Sigmoid colon (tissue), 7 donors: Measurements from ENCODE around the gene SPOCK1. TPM values are rescaled to one million over a fixed set of nuclear protein-coding genes. Genes with fewer than 3 reads are reported as not detected.

Experiments used
- DNase-seq: peaks from one replicate; pipeline ENCODE4 v3.0.0-alpha.2; 2019
- H3K27ac ChIP-seq, 4 donors: fragments of 200-600 bp; sonication (generic); one replicate each; pipeline ENCODE4 v1.5.1; 2016 to 2019; ENCODE audit warnings: mild to moderate bottlenecking in 1 of 4
- H3K27me3 ChIP-seq, 3 donors: fragments of 200-600 bp; sonication (generic); one replicate each; pipeline ENCODE4 v1.5.1; 2019; ENCODE audit warnings: mild to moderate bottlenecking in 1 of 3
- H3K36me3 ChIP-seq, 4 donors: fragments of 200-600 bp; sonication (generic); one replicate each; pipeline ENCODE4 v1.5.1; 2016 to 2019
- H3K4me1 ChIP-seq, 4 donors: fragments of 200-600 bp; sonication (generic); one replicate each; pipeline ENCODE4 v1.5.1; 2017 to 2019
- H3K4me3 ChIP-seq, 4 donors: fragments of 200-600 bp; sonication (generic); one replicate each; pipeline ENCODE4 v1.5.1; 2017 to 2019; ENCODE audit warnings: mild to moderate bottlenecking in 2 of 4, moderate library complexity in 1 of 4
- H3K9me3 ChIP-seq, 4 donors: fragments of 200-600 bp in 3 of 4; sonication (generic) in 3 of 4; one replicate each; pipeline versions ENCODE4 v1.5.1 to v1.6.1; 2013 to 2019
- EP300 ChIP-seq, 4 donors: sonication (generic); formaldehyde crosslinking; IDR thresholded peaks; one replicate each; pipeline ENCODE4 v1.6.1; 2017; ENCODE audit warnings: antibody characterized with exemption in 4 of 4
- POLR2A ChIP-seq, 2 donors: fragments of 450-650 bp; IDR thresholded peaks; one replicate each; pipeline ENCODE4 v1.6.1; 2016; ENCODE audit warnings: antibody characterized with exemption in 2 of 2, mild to moderate bottlenecking in 2 of 2, moderate library complexity in 2 of 2
- POLR2AphosphoS5 ChIP-seq, 4 donors: sonication (generic); formaldehyde crosslinking; IDR thresholded peaks; one replicate each; pipeline ENCODE4 v1.6.1; 2017; ENCODE audit warnings: antibody characterized with exemption in 4 of 4
- WGBS, 2 donors: extraction: QIAGEN DNeasy Blood & Tissue Kit; methylation state at CpG; one replicate each; pipeline ENCODE4 v1.1.7; 2013; 5-methylcytosine and 5-hydroxymethylcytosine counted together
- intact Hi-C: fragments of 100-400 bp; cut with DNase I; formaldehyde crosslinking; loops from one replicate; pipeline ENCODE4 v1.15.1; 2023
- polyA plus RNA-seq, 3 donors: library from polyadenylated mRNA; stranded (reverse); fragments of 200-250 nt; gene quantifications; one replicate each; pipeline ENCODE4 v1.2.3, GENCODE V29; 2013
- total RNA-seq, 4 donors: library from RNA; depleted of rRNA; stranded (reverse); fragments of >200 nt; gene quantifications; one replicate each; pipeline ENCODE4 v1.1.0, GENCODE V29; 2016
- TF ChIP-seq, protein P1 (sequence below), 4 experiments: fragments of 450-650 bp in 3 of 4; fragments of 200-600 bp in 1 of 4; IDR thresholded peaks; one replicate each; pipeline ENCODE4 v1.5.1; 2016 to 2019; ENCODE audit warnings: antibody characterized with exemption in 4 of 4, mild to moderate bottlenecking in 3 of 4, moderate library complexity in 2 of 4
- donor health status: healthy with polysubstance abuse.
- donor health status: Bipolar disorder and iron deficiency.
- donor health status: healthy.

Gene SPOCK1
- total and polyA plus RNA-seq, 7 donors = 2.4 to 104 (median 33.4) TPM

GRCh38 chr5:137174196-137174595 lies 324.9 kb downstream of the SPOCK1 start:
- Histone ChIP-seq H3K9me3 (no peaks in the 10 kb centered on the region), H3K36me3 (no peaks in the 10 kb centered on the region), H3K27me3 (no peaks in the 10 kb centered on the region), H3K4me1 (no peaks in the 10 kb centered on the region), H3K27ac (no peak overlapping the region), H3K4me3 (no peak overlapping the region)
- TF ChIP-seq EP300 (IDR thresholded peaks at IDR 0.05) = no peak
- TF ChIP-seq POLR2AphosphoS5 (IDR thresholded peaks at IDR 0.05) = no peak
- TF ChIP-seq, protein P1, sequence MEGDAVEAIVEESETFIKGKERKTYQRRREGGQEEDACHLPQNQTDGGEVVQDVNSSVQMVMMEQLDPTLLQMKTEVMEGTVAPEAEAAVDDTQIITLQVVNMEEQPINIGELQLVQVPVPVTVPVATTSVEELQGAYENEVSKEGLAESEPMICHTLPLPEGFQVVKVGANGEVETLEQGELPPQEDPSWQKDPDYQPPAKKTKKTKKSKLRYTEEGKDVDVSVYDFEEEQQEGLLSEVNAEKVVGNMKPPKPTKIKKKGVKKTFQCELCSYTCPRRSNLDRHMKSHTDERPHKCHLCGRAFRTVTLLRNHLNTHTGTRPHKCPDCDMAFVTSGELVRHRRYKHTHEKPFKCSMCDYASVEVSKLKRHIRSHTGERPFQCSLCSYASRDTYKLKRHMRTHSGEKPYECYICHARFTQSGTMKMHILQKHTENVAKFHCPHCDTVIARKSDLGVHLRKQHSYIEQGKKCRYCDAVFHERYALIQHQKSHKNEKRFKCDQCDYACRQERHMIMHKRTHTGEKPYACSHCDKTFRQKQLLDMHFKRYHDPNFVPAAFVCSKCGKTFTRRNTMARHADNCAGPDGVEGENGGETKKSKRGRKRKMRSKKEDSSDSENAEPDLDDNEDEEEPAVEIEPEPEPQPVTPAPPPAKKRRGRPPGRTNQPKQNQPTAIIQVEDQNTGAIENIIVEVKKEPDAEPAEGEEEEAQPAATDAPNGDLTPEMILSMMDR (IDR thresholded peaks at IDR 0.05) = no peak
- TF ChIP-seq POLR2A (IDR thresholded peaks at IDR 0.05) = no peak
- WGBS, 2 donors = 73 to 85% methylated on average over 3 of the region's 3 CpGs
- no peak for DNase-seq
- intact Hi-C loops = no loop called here

GRCh38 chr5:137172258-137172657 lies 326.9 kb downstream of the SPOCK1 start:
- H3K4me1 ChIP-seq = no peaks in the 10 kb centered on the region
- no peak overlapping the region for H3K27ac ChIP-seq
- 72 to 90% methylated on average over 2 of the region's 2 CpGs for WGBS, 2 donors
- H3K27me3 ChIP-seq = no peaks in the 10 kb centered on the region
- H3K4me3 ChIP-seq = no peak overlapping the region
- no peaks in the 10 kb centered on the region for H3K9me3 ChIP-seq
- no peak for DNase-seq
- no peaks in the 10 kb centered on the region for H3K36me3 ChIP-seq
- intact Hi-C loops = no loop called here
- TF ChIP-seq EP300 (IDR thresholded peaks at IDR 0.05) (no peak), POLR2A (IDR thresholded peaks at IDR 0.05) (no peak), POLR2AphosphoS5 (IDR thresholded peaks at IDR 0.05) (no peak)
- TF ChIP-seq, protein P1 (IDR thresholded peaks at IDR 0.05) = no peak

DNA sequence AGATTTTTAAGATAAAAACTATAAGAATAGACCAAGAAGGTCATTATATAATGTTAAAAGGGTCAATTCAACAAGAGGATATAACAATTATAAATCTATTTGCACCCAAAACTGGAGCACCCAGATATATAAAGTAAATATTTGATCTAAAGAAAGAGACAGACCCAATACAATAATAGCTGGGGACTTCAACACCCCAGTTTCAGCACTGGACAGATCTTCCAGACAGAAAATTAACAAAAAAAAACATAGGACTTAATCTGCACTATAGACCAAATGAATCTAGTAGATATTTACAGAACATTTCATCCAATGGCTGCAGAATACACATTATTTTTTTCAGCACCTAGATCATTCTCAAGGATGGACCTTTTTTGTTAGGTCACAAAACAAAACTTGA lies 331.9 kb downstream of the SPOCK1 start:
- Histone ChIP-seq H3K4me1 (no peaks in the 10 kb centered on the region), H3K9me3 (no peaks in the 10 kb centered on the region), H3K36me3 (no peaks in the 10 kb centered on the region), H3K27ac (no peak overlapping the region), H3K4me3 (no peak overlapping the region), H3K27me3 (no peaks in the 10 kb centered on the region)
- TF ChIP-seq, protein P1 (IDR thresholded peaks at IDR 0.05) = no peak
- TF ChIP-seq EP300 (IDR thresholded peaks at IDR 0.05) (no peak), POLR2AphosphoS5 (IDR thresholded peaks at IDR 0.05) (no peak), POLR2A (IDR thresholded peaks at IDR 0.05) (no peak)
- DNase-seq = no peak
- intact Hi-C loops = no loop called here

DNA sequence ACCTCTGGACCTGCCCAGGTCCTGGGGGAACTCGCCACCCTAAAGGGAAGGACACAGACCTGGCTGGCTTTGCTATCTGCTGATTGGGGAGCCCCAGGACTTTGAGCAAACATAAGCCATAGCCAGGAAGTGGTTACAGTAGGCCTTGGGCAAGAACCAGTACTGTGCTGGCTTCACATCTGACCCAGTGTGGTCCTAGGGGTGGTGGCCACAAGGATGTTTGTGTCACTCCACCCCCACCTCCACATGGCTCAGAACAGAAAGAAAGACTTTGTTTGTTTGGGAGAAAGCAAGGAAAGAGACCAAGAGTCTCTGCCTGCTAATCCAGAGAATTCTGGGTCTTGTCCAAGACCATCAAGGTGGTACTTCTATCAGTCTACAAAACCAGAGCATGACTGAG lies 334.2 kb downstream of the SPOCK1 start:
- WGBS, 2 donors = 61 to 81% methylated on average over 1 of the region's 1 CpG
- DNase-seq = no peak
- intact Hi-C loops = no loop called here
- Histone ChIP-seq H3K9me3 (no peaks in the 10 kb centered on the region), H3K27me3 (no peaks in the 10 kb centered on the region), H3K27ac (no peak overlapping the region), H3K36me3 (no peaks in the 10 kb centered on the region), H3K4me3 (no peak overlapping the region), H3K4me1 (no peaks in the 10 kb centered on the region)
- TF ChIP-seq POLR2AphosphoS5 (IDR thresholded peaks at IDR 0.05) (no peak), POLR2A (IDR thresholded peaks at IDR 0.05) (no peak), EP300 (IDR thresholded peaks at IDR 0.05) (no peak)
- TF ChIP-seq, protein P1 (IDR thresholded peaks at IDR 0.05) = no peak

GRCh38 chr5:137164536-137164935 lies 334.6 kb downstream of the SPOCK1 start:
- no peaks in the 10 kb centered on the region for H3K4me1 ChIP-seq
- 86 to 88% methylated on average over 1 of the region's 1 CpG for WGBS, 2 donors
- DNase-seq = no peak
- no peaks in the 10 kb centered on the region for H3K27me3 ChIP-seq
- H3K4me3 ChIP-seq = no peak overlapping the region
- no peaks in the 10 kb centered on the region for H3K9me3 ChIP-seq
- H3K36me3 ChIP-seq = no peaks in the 10 kb centered on the region
- H3K27ac ChIP-seq = no peak overlapping the region
- TF ChIP-seq, protein P1 (IDR thresholded peaks at IDR 0.05) = no peak
- TF ChIP-seq POLR2AphosphoS5 (IDR thresholded peaks at IDR 0.05) (no peak), EP300 (IDR thresholded peaks at IDR 0.05) (no peak), POLR2A (IDR thresholded peaks at IDR 0.05) (no peak)
- intact Hi-C loops = no loop called here
